Measurements from ENCODE around the gene TMEM138.

- TF ChIP-seq CTCF (CRISPR knock-in tag; IDR thresholded peaks at IDR 0.05) = no peak
- no peak for TF ChIP-seq TAF15 (IDR thresholded peaks at IDR 0.05; ENCODE audit: low read depth, low read length, poor library complexity, severe bottlenecking)
- TF ChIP-seq ZNF670 (CRISPR knock-in tag; IDR thresholded peaks at IDR 0.05; ENCODE audit: borderline replicate concordance) = no peak
- no peak for TF ChIP-seq PHB2 (IDR thresholded peaks at IDR 0.05; ENCODE audit: partially characterized antibody)
- no peak for TF ChIP-seq MLLT10 (CRISPR knock-in tag; IDR thresholded peaks at IDR 0.05)
- TF ChIP-seq SOX6 (IDR thresholded peaks at IDR 0.05) = no peak
- no peak for TF ChIP-seq SOX6 (CRISPR knock-in tag; IDR thresholded peaks at IDR 0.05)
- TF ChIP-seq JUND (CRISPR knock-in tag; IDR thresholded peaks at IDR 0.05) = no peak
- no peak for TF ChIP-seq LCORL (IDR thresholded peaks at IDR 0.05)
- no peak for TF ChIP-seq LCORL (CRISPR knock-in tag; IDR thresholded peaks at IDR 0.05)
- no peak for TF ChIP-seq SIN3A (IDR thresholded peaks at IDR 0.05; ENCODE audit: borderline replicate concordance, low read depth, low read length)
- no peak for TF ChIP-seq EZH2 (conservative IDR thresholded peaks at IDR 0.05; ENCODE audit: low read depth, low read length)
- no peak for TF ChIP-seq SMC3 (IDR thresholded peaks at IDR 0.05; ENCODE audit: low read length)
Measured at GRCh38 chr11:61342207-61342803, 19.9 kb upstream of the TMEM138 start.
